Urothelium cell line (cell line): ENCODE data around the gene GALNTL6.
A peak's percentile ranks its signal among the peaks of the same experiment; 100 is the strongest.

Experiments used
- DNase-seq: peaks from one replicate; pipeline ENCODE4 v3.0.0; 2011; ENCODE audit warnings: low spot score, mixed read lengths
- FAIRE-seq: peaks from 2 replicates; lab custom pipeline; 2011; peaks lifted over from hg19 to GRCh38; lab: Jason Lieb, UNC

Gene GALNTL6

GRCh38 chr4:172648471-172648870, 835.3 kb downstream of the GALNTL6 start:
- no peak for FAIRE-seq
- DNase-seq, result peak; percentile 7

- FAIRE-seq (no peak), DNase-seq (no peak)
These were observed 835.9 kb downstream of the GALNTL6 start for GRCh38 chr4:172649143-172649542.

GRCh38 chr4:172650758-172651530, 837.7 kb downstream of the GALNTL6 start:
- no peak for FAIRE-seq
- no peak for DNase-seq

DNA sequence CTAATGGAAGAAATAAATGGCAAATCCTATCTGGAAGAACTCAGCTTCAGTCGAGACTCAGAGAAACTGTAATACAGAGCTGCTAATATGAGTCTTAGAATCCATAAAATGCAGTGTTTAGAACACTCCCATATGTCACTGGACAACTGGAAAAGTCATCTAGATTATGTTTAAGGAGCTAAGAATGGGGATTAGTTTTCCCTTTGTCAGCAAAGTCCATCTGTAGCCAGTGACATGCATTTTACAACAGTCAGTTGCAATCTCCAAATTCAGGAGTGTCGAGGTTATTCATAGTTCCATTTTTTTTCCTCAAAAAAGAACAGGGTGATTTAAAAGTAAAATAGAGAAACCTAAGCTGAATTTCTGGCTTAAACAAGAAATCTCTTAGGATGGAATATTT, 838.8 kb downstream of the GALNTL6 start:
- no peak for FAIRE-seq

GRCh38 chr4:172652369-172652768, 839.2 kb downstream of the GALNTL6 start:
- no peak for DNase-seq
- no peak for FAIRE-seq

More for the DNA sequence above, 838.8 kb downstream of the GALNTL6 start:
- no peak for DNase-seq

DNA sequence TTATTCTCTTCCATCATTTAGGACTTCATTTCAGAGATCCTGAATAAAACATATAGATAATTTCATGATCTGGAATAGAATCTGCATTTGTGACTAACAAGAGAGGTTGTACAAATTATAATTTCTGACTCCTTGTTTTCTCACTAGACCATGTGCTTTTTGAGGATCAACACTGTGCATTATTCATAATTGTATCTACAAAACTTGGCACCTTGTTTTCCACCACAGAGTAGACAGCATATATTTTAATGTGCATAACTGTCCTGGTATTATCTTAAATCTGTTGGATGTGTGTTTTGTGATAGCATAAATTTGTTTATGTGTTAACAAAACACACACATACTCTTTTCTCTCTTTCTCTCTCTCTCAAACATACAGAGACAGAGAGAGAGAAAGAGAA, 840.5 kb downstream of the GALNTL6 start:
- no peak for FAIRE-seq
- no peak for DNase-seq

DNA sequence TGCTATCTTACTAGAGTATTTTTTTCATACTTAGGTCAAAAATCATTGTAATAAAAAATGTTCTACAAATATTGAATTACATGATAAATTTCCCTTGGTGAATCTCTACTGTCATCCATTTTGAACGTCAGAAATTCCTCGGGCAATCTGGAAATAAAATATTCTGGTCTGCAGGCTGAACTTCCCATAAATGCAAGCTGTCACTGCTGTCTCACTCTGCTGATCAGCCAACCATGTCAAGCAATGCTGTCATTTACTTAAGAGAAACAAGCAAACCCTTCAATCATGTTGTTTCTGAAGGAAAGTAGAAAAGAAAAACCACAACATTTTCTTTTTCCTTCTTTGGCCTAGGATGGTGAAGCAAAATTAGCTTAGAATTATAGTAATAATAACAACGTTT, 841.3 kb downstream of the GALNTL6 start:
- FAIRE-seq (no peak), DNase-seq (no peak)

DNA sequence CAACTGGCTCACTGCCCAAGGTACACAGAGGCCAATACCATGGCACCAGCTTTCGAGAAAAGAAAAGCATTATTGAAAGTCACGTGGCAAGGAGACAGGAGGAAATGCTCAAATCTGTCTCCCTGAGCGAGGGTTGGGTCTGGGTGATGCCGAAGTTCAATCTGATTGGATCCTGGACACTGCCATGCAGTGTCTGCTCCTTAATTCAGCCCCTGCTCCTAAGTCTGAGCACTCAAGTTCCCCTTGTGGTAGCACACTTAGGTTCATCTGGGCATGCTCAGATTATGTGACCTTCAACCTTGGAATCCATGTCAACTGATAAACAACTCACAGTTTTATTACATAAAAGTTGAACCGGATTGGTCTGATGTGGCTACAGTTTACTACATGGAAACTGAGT, 842.9 kb downstream of the GALNTL6 start:
- FAIRE-seq (no peak), DNase-seq (no peak)

GRCh38 chr4:172657081-172657480, 843.9 kb downstream of the GALNTL6 start:
- no peak for FAIRE-seq

DNA sequence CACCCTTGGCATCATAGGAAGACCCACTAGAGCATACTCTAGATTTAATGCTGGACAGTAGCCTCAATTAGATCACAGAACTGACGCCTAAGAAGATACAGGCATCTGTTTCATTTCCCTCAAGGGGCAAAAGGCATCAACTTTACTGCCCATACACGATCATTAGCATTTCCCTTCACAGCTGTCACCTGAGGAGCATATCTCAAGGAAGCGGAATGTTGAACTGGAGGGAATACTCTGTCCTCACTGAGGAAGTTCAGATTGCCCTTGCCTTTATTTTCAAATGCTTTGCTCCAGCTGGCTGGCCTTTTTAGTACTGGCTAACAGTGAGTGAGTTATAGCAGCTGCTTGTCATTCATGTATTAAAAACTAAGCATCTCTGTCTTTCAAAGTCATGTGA, 847.0 kb downstream of the GALNTL6 start:
- FAIRE-seq, result no peak

More at GRCh38 chr4:172657081-172657480, 843.9 kb downstream of the GALNTL6 start:
- no peak for DNase-seq

DNA sequence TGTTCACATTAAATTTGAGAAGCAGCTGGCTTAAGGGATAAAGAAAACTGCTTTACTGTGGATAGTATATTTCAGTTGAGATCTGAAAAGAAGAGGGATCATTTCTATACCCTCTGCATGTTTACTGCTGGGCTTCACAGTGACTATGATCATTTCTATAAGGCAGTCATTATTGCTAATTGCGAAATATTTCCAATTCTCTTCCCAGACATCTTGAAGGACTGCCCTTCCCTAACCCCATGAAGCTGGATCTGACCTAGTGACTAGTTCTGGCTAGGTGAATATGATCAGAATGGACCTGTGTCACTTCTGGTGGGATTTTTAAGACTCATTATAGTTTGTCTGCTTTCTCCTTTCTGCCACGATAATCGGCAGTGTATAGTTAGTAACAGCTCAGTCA, 848.9 kb downstream of the GALNTL6 start:
- DNase-seq, result no peak
- no peak for FAIRE-seq

More for the DNA sequence above, 847.0 kb downstream of the GALNTL6 start:
- DNase-seq, result no peak

DNA sequence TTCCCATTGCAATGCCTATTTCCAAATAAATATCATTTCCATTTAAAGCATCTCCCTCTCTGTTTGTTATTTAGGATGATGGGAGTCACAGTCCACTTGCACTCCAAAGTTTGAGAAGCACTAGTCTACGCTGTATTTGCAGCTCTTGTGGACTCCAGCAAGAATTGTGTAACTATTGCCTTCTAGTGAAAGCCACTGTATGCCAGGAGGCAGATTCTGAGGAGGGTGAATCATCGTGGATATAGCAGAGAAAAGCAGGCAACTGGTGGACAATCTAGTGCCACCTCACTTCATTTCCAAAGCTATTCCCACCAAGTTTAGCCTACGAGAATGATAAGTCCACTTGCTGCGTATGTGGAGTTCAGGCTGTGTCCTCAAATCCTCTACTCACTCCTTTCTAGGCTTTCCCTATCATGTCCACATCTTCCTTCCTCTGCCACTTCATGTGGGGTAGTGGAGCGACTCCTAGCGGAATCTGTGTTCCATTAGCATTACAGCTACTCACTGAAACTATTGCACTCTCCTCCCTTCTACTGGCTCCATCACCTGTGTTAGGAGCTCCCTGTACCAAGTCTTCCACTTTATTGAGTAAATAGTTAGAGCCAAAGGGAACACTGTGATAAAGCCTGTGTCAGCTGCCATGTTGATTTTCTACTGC, 853.6 kb downstream of the GALNTL6 start:
- no peak for FAIRE-seq
- no peak for DNase-seq

GRCh38 chr4:172674811-172675210, 861.6 kb downstream of the GALNTL6 start:
- FAIRE-seq (no peak), DNase-seq (no peak)

- FAIRE-seq, result no peak
- no peak for DNase-seq
These were observed 862.0 kb downstream of the GALNTL6 start for GRCh38 chr4:172675232-172675631.

- DNase-seq (no peak), FAIRE-seq (no peak)
These were observed 867.5 kb downstream of the GALNTL6 start for GRCh38 chr4:172680691-172681090.

- FAIRE-seq (no peak), DNase-seq (no peak)
These were observed 869.8 kb downstream of the GALNTL6 start for GRCh38 chr4:172683021-172683420.

DNA sequence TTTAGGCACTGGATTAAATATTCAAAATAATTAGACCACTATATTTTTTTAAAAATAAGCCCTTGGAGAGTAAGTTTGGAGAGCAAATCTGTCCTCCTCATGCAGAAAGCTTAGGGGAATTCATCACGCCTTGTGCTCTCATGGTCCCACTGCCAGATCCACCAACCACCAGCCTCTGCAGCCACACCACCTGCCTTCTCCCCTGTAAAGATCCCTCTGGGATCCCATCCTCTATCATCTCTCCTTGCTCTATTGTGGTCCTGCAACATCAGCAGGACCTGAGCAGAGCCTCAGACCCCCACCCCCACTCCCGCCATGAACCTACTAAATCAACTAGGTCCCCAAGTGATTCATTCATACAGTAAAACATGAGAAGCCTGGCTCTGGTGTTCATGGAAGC, 872.8 kb downstream of the GALNTL6 start:
- FAIRE-seq, result no peak
- no peak for DNase-seq

GRCh38 chr4:172688534-172688933, 875.3 kb downstream of the GALNTL6 start:
- DNase-seq, result no peak
- no peak for FAIRE-seq

DNA sequence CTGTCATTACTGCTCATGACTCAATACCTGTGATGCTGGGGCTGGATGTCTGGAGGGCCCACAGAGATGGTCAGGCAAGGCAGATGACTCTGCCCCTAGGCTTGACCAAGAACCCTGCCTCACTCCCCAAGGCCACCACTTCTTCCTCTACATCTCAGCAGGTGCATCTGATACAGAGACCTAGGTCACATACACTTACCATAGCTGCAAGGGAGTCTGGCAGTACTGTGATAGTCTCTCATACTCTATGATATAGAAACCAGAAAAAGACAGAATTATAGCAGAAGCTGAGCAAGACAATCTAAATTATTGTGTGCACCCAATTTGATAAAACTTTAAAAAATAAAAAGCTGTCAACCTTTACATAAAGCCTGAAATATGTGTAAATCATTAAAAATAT, 878.3 kb downstream of the GALNTL6 start:
- DNase-seq (no peak), FAIRE-seq (no peak)

DNA sequence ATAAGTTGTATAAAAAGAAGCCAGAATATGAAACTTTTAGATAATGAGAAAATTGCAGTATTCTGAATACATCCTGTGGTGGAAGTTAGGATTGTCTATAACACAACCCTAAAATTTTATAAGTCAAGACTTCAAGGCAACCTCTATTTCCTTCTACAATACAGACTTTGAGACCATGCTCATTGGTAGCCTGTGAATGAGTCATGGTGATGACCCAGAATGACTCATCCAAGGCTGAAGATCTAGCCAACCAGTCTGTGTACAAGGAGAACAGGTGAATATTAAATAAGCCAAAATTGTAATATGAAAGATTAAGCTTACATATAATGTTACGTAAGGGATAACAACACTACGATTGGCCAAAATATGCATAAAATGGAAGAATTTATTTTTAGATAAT, 879.5 kb downstream of the GALNTL6 start:
- no peak for FAIRE-seq
- DNase-seq, result no peak

- DNase-seq (no peak), FAIRE-seq (no peak)
These were observed 885.1 kb downstream of the GALNTL6 start for GRCh38 chr4:172698256-172698655.

DNA sequence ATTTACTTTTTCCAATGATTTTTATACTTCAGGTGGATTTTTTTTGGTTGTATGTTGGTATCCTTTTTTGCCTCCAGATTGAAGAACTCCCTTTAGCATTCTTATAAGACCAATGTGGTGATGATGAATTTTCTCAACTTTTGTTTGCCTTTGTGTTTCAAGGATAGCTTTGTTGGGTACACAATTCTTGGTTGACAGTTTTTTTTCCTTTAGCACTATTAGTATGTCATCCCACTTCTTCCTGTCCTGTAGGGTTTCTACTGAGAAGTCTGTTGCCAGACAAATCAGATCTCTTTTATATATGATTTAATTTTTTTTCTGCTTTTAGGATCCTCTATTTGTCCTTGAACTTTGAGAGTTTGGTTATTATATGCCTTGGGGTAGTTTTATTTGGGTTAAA, 892.4 kb downstream of the GALNTL6 start:
- FAIRE-seq, result no peak
- no peak for DNase-seq
